ENCODE results near the gene CD19. TPM values are rescaled to one million over a fixed set of nuclear protein-coding genes. Genes with fewer than 3 reads are reported as not detected.

The CD19 gene
- total RNA-seq, 4 donors from 2014 or later = 1.5 TPM; not detected in 3

DNA sequence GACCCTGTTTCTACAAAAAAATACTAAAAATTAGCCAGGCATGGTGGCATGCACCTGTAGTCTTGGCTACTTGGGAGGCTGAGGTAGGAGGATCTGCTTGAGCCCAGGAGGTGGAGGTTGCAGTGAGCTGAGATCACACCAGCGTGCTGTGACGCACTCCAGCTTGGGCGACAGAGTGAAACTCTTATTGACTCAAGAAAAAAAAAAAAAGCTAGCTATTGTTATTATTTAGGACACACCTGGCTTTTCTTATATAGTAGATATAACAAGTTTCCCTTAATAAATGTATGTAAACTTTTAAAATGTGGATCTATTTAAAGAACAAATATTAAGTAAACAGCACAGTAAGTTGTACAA lies 8.6 kb upstream of the CD19 start:
- intact Hi-C loops (cut with DNase I; ENCODE audit: low total_unique reads) = loop anchor here (10.0 kb wide), 1 partner anchor 48 kb away; the partner anchor contains the start of gene ATP2A1
- TF ChIP-seq POLR2A (IDR thresholded peaks at IDR 0.05) (no peak), CTCF (IDR thresholded peaks at IDR 0.05) (no peak)
- DNase-seq = no peak

GRCh38 chr16:28923652-28924398 lies 7.9 kb upstream of the CD19 start:
- Histone ChIP-seq H3K9me3 (no peaks in the 10 kb centered on the region), H3K36me3 (no peaks in the 10 kb centered on the region), H3K27me3 (no peaks in the 10 kb centered on the region), H3K4me3 (no peak overlapping the region), H3K27ac (peak overlapping the region in 1 of 2 donors; percentile 91), H3K4me1 (peaks cover 0 to 7% of the 10 kb centered on the region in 2 donors)
- DNase-seq = no peak
- intact Hi-C loops (cut with DNase I; ENCODE audit: low total_unique reads) = loop anchor here (10.0 kb wide), 1 partner anchor 49 kb away; the partner anchor contains the start of gene ATP2A1
- TF ChIP-seq POLR2A (IDR thresholded peaks at IDR 0.05) (no peak), CTCF (IDR thresholded peaks at IDR 0.05) (no peak)

More for the DNA sequence above, 8.6 kb upstream of the CD19 start:
- Histone ChIP-seq H3K4me1 (peaks cover 0 to 7% of the 10 kb centered on the region in 2 donors), H3K4me3 (no peak overlapping the region), H3K36me3 (no peaks in the 10 kb centered on the region), H3K27me3 (no peaks in the 10 kb centered on the region), H3K9me3 (no peaks in the 10 kb centered on the region), H3K27ac (no peak overlapping the region)

GRCh38 chr16:28924399-28924761 lies 7.4 kb upstream of the CD19 start:
- TF ChIP-seq CTCF (IDR thresholded peaks at IDR 0.05) (peak in 1 of 4 experiments; percentile 4), POLR2A (IDR thresholded peaks at IDR 0.05) (no peak)
- no peaks in the 10 kb centered on the region for H3K27me3 ChIP-seq
- intact Hi-C loops (cut with DNase I; ENCODE audit: low total_unique reads) = loop anchor here (10.0 kb wide), 1 partner anchor 50 kb away; the partner anchor contains the start of gene ATP2A1
- peaks cover 0 to 7% of the 10 kb centered on the region in 2 donors for H3K4me1 ChIP-seq
- peak overlapping the region; percentile 89 to 91 for H3K27ac ChIP-seq
- no peaks in the 10 kb centered on the region for H3K9me3 ChIP-seq
- no peak for DNase-seq
- peak overlapping the region; percentile 83 to 92 for H3K4me3 ChIP-seq
- H3K36me3 ChIP-seq = no peaks in the 10 kb centered on the region

- intact Hi-C loops (cut with DNase I; ENCODE audit: low total_unique reads) = loop anchor here (10.0 kb wide), 1 partner anchor 50 kb away; the partner anchor contains the start of gene ATP2A1
Measured at GRCh38 chr16:28924762-28925385, 6.9 kb upstream of the CD19 start, which contains the start of gene RABEP2. Gene RABEP2, minus strand, starts transcription at chr16:28925238. Its CDS starts 75 bp downstream, at chr16:28925163.

More at GRCh38 chr16:28924762-28925385, 6.9 kb upstream of the CD19 start, which contains the start of gene RABEP2:
- Histone ChIP-seq H3K9me3 (no peaks in the 10 kb centered on the region), H3K27ac (peak within 1 kb of the TSS; percentile 89 to 91), H3K36me3 (no peaks in the 10 kb centered on the region), H3K4me1 (peaks cover 0 to 7% of the 10 kb centered on the region in 2 donors), H3K27me3 (no peaks in the 10 kb centered on the region), H3K4me3 (peak within 1 kb of the TSS; percentile 83 to 92)
- TF ChIP-seq POLR2A (IDR thresholded peaks at IDR 0.05) (peak; percentile 42 to 44), CTCF (IDR thresholded peaks at IDR 0.05) (no peak)
- DNase-seq = peak; percentile 90 to 96
